Left renal cortex interstitium (tissue), 4 donors: ENCODE results near the gene LLPH. TPM values are rescaled to one million over a fixed set of nuclear protein-coding genes. Genes with fewer than 3 reads are reported as not detected.

ENCODE experiments used
- DNase-seq, 4 donors: peaks; one replicate each; pipeline ENCODE4 v3.0.0-alpha.2; 2013; ENCODE audit warnings: low read depth in 4 of 4, low spot score in 2 of 4, missing footprints in 1 of 4
- polyA plus RNA-seq, 4 donors: library from polyadenylated mRNA; unstranded; fragments of 120-200 nt; gene quantifications; one replicate each; pipeline ENCODE4 v1.2.1, GENCODE V29; 2013; ENCODE audit not compliant: insufficient read length in 4 of 4

The LLPH gene
- polyA plus RNA-seq, 4 donors = 27.2 to 35.6 (median 31.3) TPM

DNA sequence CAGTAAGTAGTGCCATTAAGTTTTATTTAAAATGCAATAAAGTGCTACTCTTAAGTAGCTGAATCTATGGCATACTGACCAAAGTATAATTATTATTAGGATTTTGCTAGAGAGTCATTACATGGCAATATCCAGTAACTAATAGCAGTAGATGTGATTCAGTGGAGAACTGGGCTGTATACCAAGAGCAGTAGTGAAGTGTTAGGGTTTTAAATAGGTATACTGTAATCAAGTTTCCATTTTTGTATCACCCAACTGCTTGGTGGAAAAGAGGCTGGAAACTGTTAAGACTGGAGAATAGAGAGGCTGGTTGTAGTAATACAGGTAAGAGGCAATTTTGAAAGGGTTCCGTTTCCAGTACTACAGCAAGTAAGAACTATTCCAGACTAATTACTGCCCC lies 13.3 kb upstream of the LLPH start:
- DNase-seq = no peak

DNA sequence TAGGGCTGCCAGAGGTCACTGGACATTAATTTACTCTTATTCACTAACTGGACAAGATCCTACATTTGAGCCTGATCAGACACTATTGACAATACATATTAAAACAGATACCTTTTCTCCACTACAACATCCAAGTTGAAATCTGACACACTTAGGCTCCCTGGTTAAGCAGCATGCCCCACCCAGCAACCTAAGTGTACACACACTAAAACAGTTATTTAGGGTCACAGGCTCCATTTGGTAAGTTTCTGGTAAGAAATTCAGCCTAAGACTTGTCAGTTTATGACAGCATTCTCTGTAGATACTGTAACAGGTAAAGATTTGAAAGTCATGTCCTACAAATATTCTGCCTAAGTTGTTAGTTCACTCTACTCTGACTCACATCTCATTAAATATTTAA lies 12.3 kb upstream of the LLPH start:
- no peak for DNase-seq

DNA sequence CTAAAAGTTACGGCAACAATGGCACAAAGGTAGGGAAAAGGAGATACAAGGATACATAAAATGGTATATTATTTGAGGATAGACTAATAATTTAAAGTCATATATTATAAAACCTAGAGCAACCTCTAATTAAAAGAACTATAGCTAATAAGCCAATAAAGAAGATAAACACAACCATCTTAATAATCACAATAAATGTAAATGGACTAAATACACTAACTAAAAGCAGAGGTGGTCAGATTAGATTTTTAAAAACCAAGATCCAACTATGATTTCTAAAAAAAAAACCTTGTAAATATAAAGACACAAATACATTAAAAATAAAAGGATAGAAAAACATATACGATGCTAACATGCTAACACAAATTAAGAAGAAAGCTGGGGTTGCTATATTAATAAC lies 10.7 kb upstream of the LLPH start:
- no peak for DNase-seq

DNA sequence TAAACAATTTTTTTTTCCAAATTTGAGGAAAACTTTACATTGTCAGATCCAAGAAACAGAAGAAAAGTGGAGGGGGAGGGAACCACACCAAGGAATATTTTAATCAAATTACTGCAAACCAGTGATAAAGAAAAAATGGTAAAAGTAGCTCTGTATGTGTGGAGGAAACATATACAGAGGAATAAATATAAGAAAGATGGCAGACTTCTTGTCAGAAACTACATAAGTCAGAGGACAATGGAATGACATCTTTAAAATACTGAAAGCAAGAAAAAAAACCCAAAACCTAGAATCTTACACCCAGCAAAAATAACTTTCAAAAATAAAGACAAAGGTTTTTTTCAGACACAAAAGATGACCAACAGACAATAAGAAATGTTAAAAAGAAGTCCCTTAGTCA lies 10.2 kb upstream of the LLPH start:
- DNase-seq = no peak

DNA sequence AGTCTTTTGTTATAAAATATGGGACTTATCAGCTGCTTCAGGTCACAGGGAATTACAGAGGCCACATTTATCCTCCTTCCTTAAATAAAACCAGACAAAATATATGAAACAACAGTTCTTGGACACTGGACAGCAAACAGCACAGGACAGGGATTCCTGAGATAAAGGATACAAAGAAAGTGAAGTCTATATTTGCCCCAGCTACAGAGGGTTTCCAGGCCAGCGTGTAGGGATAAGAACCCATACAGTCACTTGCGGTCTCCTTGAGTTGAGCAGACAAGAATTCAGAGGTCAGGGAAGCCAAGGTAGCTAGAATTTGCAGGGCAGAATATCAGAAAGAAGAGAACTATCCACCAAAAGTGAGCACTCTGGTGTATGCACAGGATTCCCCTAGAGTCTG lies 8.8 kb upstream of the LLPH start:
- no peak for DNase-seq

- no peak for DNase-seq
These were observed 7.4 kb upstream of the LLPH start for GRCh38 chr12:66137937-66138336.

GRCh38 chr12:66132408-66132807 lies 1.9 kb upstream of the LLPH start:
- no peak for DNase-seq

GRCh38 chr12:66131067-66131688 lies 628 bp upstream of the LLPH start:
- no peak for DNase-seq

DNA sequence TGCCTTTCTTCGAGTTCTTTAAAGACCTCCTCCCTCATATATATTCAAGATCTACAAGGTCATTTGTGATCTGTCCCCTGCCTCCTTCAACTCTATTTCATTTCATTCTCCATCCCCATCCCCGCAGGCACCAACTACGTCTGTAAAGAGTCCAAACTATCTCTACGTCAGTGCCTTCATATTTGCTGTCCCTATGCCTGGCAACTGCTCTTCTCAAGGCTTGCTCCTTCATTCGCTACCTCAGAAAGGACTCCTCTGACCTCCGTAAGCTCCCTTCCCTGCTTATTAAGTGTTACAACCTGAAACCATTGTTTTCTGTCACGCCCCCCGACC lies 650 bp downstream of the LLPH start:
- DNase-seq = no peak

GRCh38 chr12:66127650-66128049 lies 2.9 kb downstream of the LLPH start:
- DNase-seq = no peak

DNA sequence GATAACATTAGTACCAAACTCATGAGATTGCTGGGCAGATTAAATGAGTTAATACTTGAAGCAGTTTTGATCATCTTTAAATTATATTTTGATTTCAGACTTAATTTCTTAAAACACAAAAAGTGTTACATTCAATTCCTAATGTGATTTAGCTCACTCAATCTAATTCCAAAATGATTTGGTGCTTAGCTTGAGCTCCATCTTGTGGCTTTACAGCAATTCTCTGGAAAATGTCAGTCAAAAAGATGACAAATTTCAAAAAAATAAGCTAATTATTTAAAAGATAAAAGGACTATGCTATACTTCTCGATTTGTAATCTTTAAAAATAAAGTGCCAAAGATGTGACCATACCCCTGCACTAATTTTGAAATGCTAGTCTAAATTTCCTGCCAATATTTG lies 10.1 kb downstream of the LLPH start:
- no peak for DNase-seq

DNA sequence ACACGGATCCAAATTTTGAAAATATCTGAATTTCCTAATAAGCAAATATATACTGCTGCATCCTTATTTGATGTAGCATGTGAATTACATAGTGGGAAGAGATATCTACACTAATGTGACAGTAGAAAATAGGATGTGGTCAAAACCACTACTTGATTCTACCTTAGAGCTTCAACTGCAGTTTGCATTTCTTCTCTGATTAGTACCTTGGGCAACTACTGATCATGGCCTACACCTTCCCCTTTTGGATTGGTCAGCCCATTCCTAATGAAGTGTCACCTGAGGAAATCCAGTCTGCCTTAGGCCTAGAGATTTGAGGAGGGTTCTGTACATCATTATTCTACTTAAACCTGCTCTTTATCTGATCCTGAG lies 10.7 kb downstream of the LLPH start:
- DNase-seq = no peak

DNA sequence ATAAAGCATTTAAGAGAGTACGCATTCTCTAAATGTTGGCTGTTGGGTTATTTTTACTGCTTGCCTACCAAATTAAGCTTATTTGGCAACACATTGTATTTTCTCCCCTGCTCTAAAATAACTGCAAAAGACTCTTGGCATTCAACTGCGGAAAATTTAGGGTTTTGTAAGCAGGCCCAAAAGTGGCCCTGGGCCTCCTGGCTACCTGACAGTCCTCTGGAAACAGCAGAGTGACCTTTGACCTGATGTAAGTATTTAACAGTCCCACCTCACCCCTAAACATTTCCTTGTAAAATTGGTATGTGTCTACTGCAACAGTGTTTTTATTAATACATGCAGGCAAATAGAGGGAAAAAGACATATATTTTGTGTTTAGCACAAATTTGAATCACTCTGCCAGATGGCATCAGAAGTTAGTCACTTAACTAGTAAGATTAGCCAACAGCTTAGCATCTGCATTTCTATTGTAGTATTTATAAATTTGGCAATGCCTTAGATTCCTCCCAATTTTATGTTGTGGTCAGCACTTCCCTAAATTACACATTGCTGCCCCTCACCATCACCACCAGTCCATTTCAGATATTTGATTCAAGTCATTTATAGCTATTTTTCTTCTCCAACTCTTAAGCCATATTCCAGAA lies 11.2 kb downstream of the LLPH start:
- no peak for DNase-seq

DNA sequence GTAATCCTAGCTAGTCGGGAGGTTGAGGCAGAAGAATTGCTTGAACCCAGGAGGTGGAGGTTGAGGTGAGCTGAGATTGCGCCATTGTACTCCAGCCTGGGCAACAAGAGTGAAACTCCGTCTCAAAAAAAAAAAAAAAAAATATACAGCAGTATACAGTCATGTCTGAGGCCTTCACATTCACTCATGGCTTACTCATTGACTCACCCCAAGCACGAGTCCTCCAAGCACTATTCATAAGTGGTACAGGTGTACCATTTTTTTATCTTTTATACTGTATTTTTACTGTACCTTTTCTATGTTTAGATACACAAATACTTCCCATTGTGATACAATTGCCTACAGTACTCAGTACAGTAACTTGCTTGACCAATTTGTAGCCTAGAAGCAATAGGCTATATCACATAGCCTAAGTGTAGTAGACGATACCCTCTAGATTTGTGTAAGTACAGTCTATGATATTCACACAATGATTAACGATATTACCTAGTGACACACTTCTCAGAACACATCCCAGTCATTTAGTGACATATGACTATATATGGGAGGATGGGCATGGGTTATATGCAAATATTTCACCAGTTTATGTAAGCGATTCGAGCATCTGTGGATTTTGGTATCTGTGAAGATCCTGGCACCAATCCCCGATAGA lies 12.2 kb downstream of the LLPH start:
- no peak for DNase-seq

GRCh38 chr12:66117242-66117641 lies 13.3 kb downstream of the LLPH start:
- no peak for DNase-seq

DNA sequence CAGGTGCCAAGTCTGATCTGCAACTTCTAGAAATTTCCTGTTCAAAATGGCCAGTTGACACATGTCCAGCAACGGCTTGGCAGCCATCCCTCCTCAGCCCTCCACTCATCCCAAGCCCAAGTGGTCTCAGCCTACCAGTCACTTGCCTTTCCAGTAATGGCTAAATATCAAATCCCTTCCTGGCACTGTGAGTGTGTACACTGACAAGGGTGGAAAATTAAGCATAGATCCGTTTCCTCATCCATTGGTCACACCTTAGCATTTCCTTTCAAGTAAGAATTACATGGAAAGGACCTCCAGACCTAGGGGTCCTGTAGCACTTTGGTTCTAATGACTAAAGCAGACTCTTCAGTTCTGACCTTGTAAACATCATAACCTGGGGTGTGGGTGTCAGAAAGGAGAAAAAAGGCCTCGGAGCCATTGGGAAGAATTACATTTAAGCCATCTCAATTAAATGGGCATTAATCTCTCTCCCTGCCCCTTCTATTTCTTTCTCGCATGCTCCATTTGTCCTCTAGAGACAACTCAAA lies 15.4 kb downstream of the LLPH start:
- no peak for DNase-seq

- DNase-seq = no peak
These were observed 17.1 kb downstream of the LLPH start for GRCh38 chr12:66113471-66113870.

- DNase-seq = no peak
These were observed 18.9 kb downstream of the LLPH start for GRCh38 chr12:66111605-66112004.

DNA sequence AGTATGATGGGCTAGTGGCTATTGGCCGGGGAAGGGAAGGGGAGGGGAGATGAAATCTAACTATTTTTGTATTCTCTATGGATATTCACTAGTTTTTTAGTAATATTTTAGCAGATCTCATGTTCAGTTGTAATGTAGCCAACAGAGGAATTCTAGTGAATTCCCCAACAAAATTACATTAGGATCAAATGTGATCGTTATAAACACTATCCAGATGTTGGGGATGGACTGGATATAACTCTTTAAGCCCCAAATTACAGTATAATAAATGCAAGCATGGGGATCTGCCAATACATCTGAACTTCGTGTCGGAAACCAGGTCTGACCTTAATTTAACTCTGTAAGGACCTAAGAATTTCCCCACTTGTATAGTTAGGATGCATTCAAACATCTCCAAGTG lies 21.5 kb downstream of the LLPH start:
- no peak for DNase-seq

GRCh38 chr12:66108386-66108785 lies 22.2 kb downstream of the LLPH start:
- no peak for DNase-seq

DNA sequence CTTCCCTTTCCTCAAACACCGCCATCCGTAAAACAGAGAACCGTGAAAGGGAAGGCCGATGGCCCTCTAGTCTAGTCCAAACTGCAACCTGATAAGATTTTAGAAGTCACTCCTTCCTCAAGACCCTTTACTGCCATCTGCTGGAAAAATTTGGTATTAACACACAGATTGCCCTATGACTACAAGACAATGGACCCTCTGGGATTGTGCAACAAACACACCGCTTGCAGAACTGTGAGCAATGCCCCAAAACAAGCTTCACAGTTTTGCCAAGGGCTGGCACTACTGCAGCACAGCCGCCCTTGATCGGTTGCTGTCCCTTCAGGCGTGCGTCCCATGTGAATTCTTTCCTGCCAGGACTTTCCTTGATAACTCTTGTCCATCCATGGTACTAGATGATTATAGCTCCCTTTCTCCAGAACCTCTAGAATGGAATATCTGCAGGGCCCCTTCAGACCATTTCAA lies 23.1 kb downstream of the LLPH start:
- DNase-seq = peak in 3 of 4 donors; percentile 79 to 92 (median 83)
